Activated CD4-positive, alpha-beta T cell treated with anti-CD3 and anti-CD28 coated beads for 36 hours (primary cell): ENCODE data around the gene ENOPH1. TPM values are rescaled to one million over a fixed set of nuclear protein-coding genes. Genes with fewer than 3 reads are reported as not detected.
A peak's percentile ranks its signal among the peaks of the same experiment; 100 is the strongest.

Experiments
- ATAC-seq: fragments of 200-7000 bp; cut with Tn5 transposase; one replicate; pipeline ENCODE4 v1.10.0; 2021; ENCODE audit warnings: mild to moderate bottlenecking, moderate library complexity
- CTCF ChIA-PET: fragments of 350-600 bp; sonication (Branson Sonifier 250); formaldehyde crosslinking; loops from one replicate; lab custom pipeline; 2021; ENCODE audit warnings: antibody characterized with exemption; lab: Charles Lee
- POLR2A ChIA-PET: fragments of 350-600 bp; sonication (Branson Sonifier 250); formaldehyde crosslinking; loops from one replicate; lab custom pipeline; 2021; ENCODE audit warnings: antibody characterized with exemption, inconsistent platforms; lab: Charles Lee
- DNase-seq: peaks from one replicate; pipeline ENCODE4 v3.0.0-alpha.2; 2020
- H3K27ac Mint-ChIP-seq: one replicate; pipeline ENCODE4 v1.8.0; 2021; ENCODE audit warnings: mixed read lengths
- H3K27me3 Mint-ChIP-seq: one replicate; pipeline ENCODE4 v1.8.0; 2021; ENCODE audit warnings: mixed read lengths
- H3K36me3 Mint-ChIP-seq: one replicate; pipeline ENCODE4 v1.8.0; 2021; ENCODE audit warnings: low read depth, mixed read lengths
- H3K4me1 Mint-ChIP-seq: one replicate; pipeline ENCODE4 v1.8.0; 2021; ENCODE audit warnings: mixed read lengths
- H3K4me3 Mint-ChIP-seq: one replicate; pipeline ENCODE4 v1.8.0; 2021; ENCODE audit warnings: mild to moderate bottlenecking, moderate library complexity, mixed read lengths
- H3K9me3 Mint-ChIP-seq: one replicate; pipeline ENCODE4 v1.8.0; 2021; ENCODE audit warnings: low read depth, mixed read lengths
- intact Hi-C, 2 experiments: fragments of 100-400 bp; cut with DNase I in 1 of 2; cut with micrococcal nuclease in 1 of 2; formaldehyde crosslinking; loops; one replicate each; pipeline versions ENCODE4 v1.14.2 to v1.15.1; 2022 to 2024; cut with DNase I, micrococcal nuclease
- total RNA-seq, 2 experiments: library from RNA; stranded (reverse); gene quantifications; one replicate each; pipeline ENCODE4 v1.2.3, GENCODE V29; 2021

ENOPH1 gene
- total RNA-seq, 2 experiments from 2014 or later, result 60.1 to 81.8 TPM

GRCh38 chr4:82436780-82437179, 6.4 kb downstream of the ENOPH1 start:
- H3K36me3 Mint-ChIP-seq, result peaks cover 68% of the 10 kb centered on the region
- ChIA-PET POLR2A (interaction anchor here (0.6 to 0.9 kb wide), 2 partner anchors 8 to 111 kb away, joined by 4 to 9 read pairs; no protein-coding TSS in a partner anchor), CTCF (interaction anchor here (0.6 to 1.0 kb wide), 2 partner anchors 22 to 302 kb away, joined by 3 to 4 read pairs; no protein-coding TSS in a partner anchor)
- H3K4me3 Mint-ChIP-seq, result no peak overlapping the region
- intact Hi-C loops, result loop anchor here in 1 of 2 experiments (10.0 kb wide), 2 partner anchors 798 to 918 kb away; no protein-coding TSS in a partner anchor
- peaks cover 90% of the 10 kb centered on the region for H3K4me1 Mint-ChIP-seq
- ATAC-seq (no peak), DNase-seq (no peak)
- no peaks in the 10 kb centered on the region for H3K27me3 Mint-ChIP-seq
- H3K27ac Mint-ChIP-seq, result no peak overlapping the region
- no peaks in the 10 kb centered on the region for H3K9me3 Mint-ChIP-seq

GRCh38 chr4:82437285-82438005, 7.1 kb downstream of the ENOPH1 start:
- Mint-ChIP-seq H3K27me3 (no peaks in the 10 kb centered on the region), H3K36me3 (peaks cover 68% of the 10 kb centered on the region), H3K4me1 (peaks cover 86% of the 10 kb centered on the region), H3K27ac (peak overlapping the region; percentile 55), H3K9me3 (no peaks in the 10 kb centered on the region), H3K4me3 (no peak overlapping the region)
- DNase-seq (no peak), ATAC-seq (no peak)
- intact Hi-C loops, result loop anchor here in 1 of 2 experiments (10.0 kb wide), 2 partner anchors 797 to 917 kb away; no protein-coding TSS in a partner anchor
- ChIA-PET POLR2A (interaction anchor here (0.9 kb wide), 1 partner anchor 9 kb away, joined by 9 read pairs; no protein-coding TSS in a partner anchor), CTCF (interaction anchor here (0.6 to 2.8 kb wide), 3 partner anchors 8 to 301 kb away, joined by 3 to 14 read pairs (median 4); partner anchors contain the start of gene HNRNPDL)

DNA sequence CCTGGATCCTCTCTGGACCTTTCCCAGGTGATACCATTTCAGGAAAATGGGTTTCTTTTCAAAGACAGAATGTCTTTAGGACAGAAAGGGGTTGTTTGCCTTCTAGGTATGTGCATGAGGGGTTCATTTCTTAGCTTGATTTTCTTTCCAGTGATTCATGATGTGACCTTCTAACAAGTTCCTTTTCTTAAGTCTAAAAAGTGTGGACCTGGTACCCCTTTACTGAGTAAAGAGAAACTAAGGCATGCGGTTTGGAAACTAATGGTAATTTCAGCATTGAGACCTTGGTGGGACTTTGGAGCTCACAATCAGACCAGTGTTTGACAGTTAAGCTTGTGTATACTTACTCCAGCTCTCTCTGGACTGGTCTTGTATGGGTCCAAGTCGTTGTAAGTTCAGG, 8.7 kb downstream of the ENOPH1 start:
- POLR2A ChIA-PET, result interaction anchor here (0.6 to 1.5 kb wide), 2 partner anchors 10 to 15 kb away, joined by 3 read pairs; partner anchors contain the start of gene HNRNPDL
- DNase-seq (no peak), ATAC-seq (peak; percentile 37)
- H3K4me1 Mint-ChIP-seq, result peaks cover 72% of the 10 kb centered on the region
- intact Hi-C loops, result loop anchor here in 1 of 2 experiments (10.0 kb wide), 2 partner anchors 796 to 916 kb away; no protein-coding TSS in a partner anchor
- no peak overlapping the region for H3K4me3 Mint-ChIP-seq
- H3K9me3 Mint-ChIP-seq, result no peaks in the 10 kb centered on the region
- peaks cover 58% of the 10 kb centered on the region for H3K36me3 Mint-ChIP-seq
- H3K27ac Mint-ChIP-seq, result peak overlapping the region; percentile 43
- no peaks in the 10 kb centered on the region for H3K27me3 Mint-ChIP-seq
- CTCF ChIA-PET, result interaction anchor here (1.0 to 2.8 kb wide), 2 partner anchors 10 to 79 kb away, joined by 4 to 14 read pairs; partner anchors contain the start of gene HNRNPDL

DNA sequence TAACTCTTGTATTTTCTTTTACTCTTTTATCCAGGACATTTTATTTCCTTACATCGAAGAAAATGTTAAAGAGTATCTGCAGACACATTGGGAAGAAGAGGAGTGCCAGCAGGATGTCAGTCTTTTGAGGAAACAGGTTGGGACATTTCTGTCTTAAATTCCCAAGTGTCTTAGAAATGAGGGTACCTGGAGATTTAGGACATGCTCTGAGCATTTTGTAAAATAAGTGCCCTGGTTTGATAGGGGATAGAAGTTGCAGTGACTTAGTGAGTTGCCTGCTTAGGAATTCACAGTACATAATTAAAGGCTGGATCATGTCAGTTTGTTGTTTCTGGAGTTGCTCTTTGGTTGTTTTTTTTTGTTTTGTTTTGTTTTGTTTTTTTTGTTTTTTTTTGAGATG, 17.5 kb downstream of the ENOPH1 start:
- H3K4me1 Mint-ChIP-seq, result peaks cover 12% of the 10 kb centered on the region
- H3K36me3 Mint-ChIP-seq, result peaks cover 44% of the 10 kb centered on the region
- DNase-seq, result no peak
- H3K27me3 Mint-ChIP-seq, result no peaks in the 10 kb centered on the region
- H3K27ac Mint-ChIP-seq, result peak overlapping the region; percentile 19
- no peak for ATAC-seq
- ChIA-PET POLR2A (no interaction called here), CTCF (interaction anchor here (0.6 kb wide), 1 partner anchor 11 kb away, joined by 3 read pairs; no protein-coding TSS in a partner anchor)
- no peaks in the 10 kb centered on the region for H3K9me3 Mint-ChIP-seq
- intact Hi-C loops, result no loop called here
- H3K4me3 Mint-ChIP-seq, result no peak overlapping the region

DNA sequence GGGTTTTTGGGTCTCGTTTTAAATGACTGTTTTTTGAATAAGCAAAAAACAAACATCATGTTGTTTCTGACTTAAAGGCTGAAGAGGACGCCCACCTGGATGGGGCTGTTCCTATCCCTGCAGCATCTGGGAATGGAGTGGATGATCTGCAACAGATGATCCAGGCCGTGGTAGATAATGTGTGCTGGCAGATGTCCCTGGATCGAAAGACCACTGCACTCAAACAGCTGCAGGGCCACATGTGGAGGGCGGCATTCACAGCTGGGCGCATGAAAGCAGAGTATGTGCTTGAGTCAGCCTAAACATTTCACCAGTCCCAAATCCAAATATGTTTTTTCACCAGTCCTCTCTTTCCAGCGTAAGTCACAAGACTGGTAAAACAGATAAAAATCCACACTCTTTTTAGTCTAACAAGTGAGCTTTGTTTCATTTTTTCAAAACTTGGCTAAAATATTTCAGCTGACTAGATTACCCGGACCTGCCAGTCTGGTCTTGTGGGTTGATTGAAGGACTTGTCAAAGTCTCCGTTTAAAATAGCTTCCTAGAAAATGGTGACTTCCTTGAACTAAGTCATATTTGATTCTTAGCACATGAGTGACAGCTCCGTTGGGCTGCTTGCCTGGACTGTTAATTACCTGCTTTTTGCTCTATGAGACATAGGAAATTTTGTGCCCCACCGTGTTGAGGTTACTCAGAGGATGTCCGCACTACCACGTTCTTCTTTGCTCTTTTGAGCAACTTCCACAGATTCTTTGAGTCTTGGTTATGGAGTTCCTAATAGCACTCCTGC, 20.8 kb downstream of the ENOPH1 start:
- H3K27me3 Mint-ChIP-seq, result no peaks in the 10 kb centered on the region
- ChIA-PET CTCF (interaction anchor here (0.6 to 2.3 kb wide), 5 partner anchors 11 to 401 kb away, joined by 3 to 6 read pairs (median 4); no protein-coding TSS in a partner anchor), POLR2A (no interaction called here)
- peak overlapping the region; percentile 21 for H3K27ac Mint-ChIP-seq
- no peaks in the 10 kb centered on the region for H3K9me3 Mint-ChIP-seq
- DNase-seq (no peak), ATAC-seq (no peak)
- intact Hi-C loops, result no loop called here
- no peak overlapping the region for H3K4me3 Mint-ChIP-seq
- peaks cover 12% of the 10 kb centered on the region for H3K4me1 Mint-ChIP-seq
- H3K36me3 Mint-ChIP-seq, result peaks cover 53% of the 10 kb centered on the region

DNA sequence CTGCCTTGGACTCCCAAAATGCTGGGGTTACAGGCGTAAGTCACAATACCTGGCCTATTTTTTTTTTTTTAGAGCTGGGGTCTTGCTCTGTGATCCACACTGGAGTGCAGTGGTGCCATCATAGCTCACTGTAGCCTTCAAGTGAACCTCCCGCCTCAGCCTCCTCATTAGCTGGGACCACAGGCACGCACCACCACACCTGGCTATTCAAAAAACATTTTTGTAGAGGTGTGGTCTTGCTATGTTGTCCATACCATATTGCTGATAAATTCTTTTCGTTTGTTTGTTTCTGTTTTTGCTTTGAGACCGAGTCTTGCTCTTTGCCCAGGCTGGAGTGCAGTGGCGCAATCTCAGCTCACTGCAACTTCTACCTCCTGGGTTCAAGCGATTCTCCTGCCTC, 21.6 kb downstream of the ENOPH1 start:
- ChIA-PET CTCF (interaction anchor here (0.6 to 2.3 kb wide), 4 partner anchors 10 to 1189 kb away, joined by 3 to 6 read pairs (median 4); no protein-coding TSS in a partner anchor), POLR2A (interaction anchor here (0.6 kb wide), 1 partner anchor 19 kb away, joined by 4 read pairs; no protein-coding TSS in a partner anchor)
- Mint-ChIP-seq H3K27me3 (no peaks in the 10 kb centered on the region), H3K4me1 (peaks cover 12% of the 10 kb centered on the region), H3K27ac (no peak overlapping the region), H3K36me3 (peaks cover 59% of the 10 kb centered on the region), H3K9me3 (no peaks in the 10 kb centered on the region), H3K4me3 (no peak overlapping the region)
- no peak for ATAC-seq
- intact Hi-C loops, result no loop called here
- DNase-seq, result no peak

DNA sequence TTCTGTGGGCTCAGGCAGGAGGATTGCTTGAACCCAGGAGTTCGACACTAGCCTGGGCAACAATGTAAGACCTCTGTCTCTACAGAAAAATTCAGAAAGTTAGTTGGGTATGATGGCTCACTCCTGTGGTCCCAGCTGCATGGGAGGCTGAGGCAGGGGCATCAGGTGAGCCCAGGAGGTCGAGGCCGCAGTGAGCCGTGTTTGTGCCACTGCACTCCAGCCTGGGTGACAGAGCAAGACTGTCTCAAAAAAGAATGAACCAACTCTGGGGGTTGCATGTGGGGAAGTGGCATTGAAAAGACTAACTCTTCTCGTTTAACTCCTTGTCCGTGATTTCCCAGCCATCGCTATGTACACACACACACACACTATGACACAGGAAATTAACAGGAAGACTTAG, 26.9 kb downstream of the ENOPH1 start:
- Mint-ChIP-seq H3K36me3 (peaks cover 42% of the 10 kb centered on the region), H3K27ac (no peak overlapping the region), H3K9me3 (no peaks in the 10 kb centered on the region), H3K27me3 (no peaks in the 10 kb centered on the region), H3K4me3 (no peak overlapping the region), H3K4me1 (peaks cover 12% of the 10 kb centered on the region)
- CTCF ChIA-PET, result no interaction called here
- ATAC-seq, result no peak
- no peak for DNase-seq
- POLR2A ChIA-PET, result no interaction called here
- intact Hi-C loops, result no loop called here

- Mint-ChIP-seq H3K27ac (peak overlapping the region; percentile 51), H3K9me3 (no peaks in the 10 kb centered on the region), H3K4me3 (no peak overlapping the region), H3K36me3 (peaks cover 45% of the 10 kb centered on the region), H3K4me1 (peaks cover 13% of the 10 kb centered on the region), H3K27me3 (no peaks in the 10 kb centered on the region)
- ChIA-PET CTCF (interaction anchor here (0.6 to 4.9 kb wide), 3 partner anchors 11 to 280 kb away, joined by 3 to 43 read pairs (median 3); no protein-coding TSS in a partner anchor), POLR2A (no interaction called here)
- intact Hi-C loops, result no loop called here
- DNase-seq, result no peak
- ATAC-seq, result no peak
Measured at GRCh38 chr4:82458729-82459128, 28.3 kb downstream of the ENOPH1 start.

- Mint-ChIP-seq H3K9me3 (no peaks in the 10 kb centered on the region), H3K36me3 (peaks cover 45% of the 10 kb centered on the region), H3K4me1 (peaks cover 10% of the 10 kb centered on the region), H3K4me3 (no peak overlapping the region), H3K27ac (no peak overlapping the region), H3K27me3 (no peaks in the 10 kb centered on the region)
- no peak for DNase-seq
- POLR2A ChIA-PET, result no interaction called here
- CTCF ChIA-PET, result interaction anchor here (0.6 to 4.9 kb wide), 10 partner anchors 9 to 281 kb away, joined by 3 to 43 read pairs (median 5); no protein-coding TSS in a partner anchor
- intact Hi-C loops, result loop anchor here (1.0 to 10.0 kb wide), 3 partner anchors 278 to 1183 kb away; partner anchors contain the start of gene COQ2 (in 1 of the 2)
- no peak for ATAC-seq
Measured at GRCh38 chr4:82461710-82462109, 31.3 kb downstream of the ENOPH1 start.

DNA sequence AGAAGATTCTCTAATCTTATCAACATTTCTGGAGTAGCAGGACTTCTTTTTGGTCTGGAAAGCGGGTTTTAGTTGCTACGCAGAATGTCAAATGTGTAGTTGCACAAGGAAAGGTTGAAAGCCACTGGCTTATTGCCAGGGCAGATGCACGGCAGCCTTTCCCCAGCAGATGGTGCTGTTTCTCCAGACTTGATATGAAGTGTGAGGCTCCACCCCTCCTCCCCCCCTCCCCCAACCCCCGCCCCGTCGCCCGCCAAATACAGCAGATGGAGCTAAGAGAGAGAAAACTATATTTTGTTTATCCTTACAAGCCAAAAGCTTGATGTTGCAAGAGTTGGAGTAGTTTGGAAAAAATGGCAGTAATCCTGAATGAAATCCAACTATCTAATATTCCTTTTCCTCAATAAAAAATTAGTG, 32.0 kb downstream of the ENOPH1 start:
- no peaks in the 10 kb centered on the region for H3K9me3 Mint-ChIP-seq
- H3K27ac Mint-ChIP-seq, result no peak overlapping the region
- no peaks in the 10 kb centered on the region for H3K27me3 Mint-ChIP-seq
- peaks cover 9% of the 10 kb centered on the region for H3K4me1 Mint-ChIP-seq
- DNase-seq (peak; percentile 93), ATAC-seq (peak; percentile 95)
- H3K36me3 Mint-ChIP-seq, result peaks cover 43% of the 10 kb centered on the region
- H3K4me3 Mint-ChIP-seq, result no peak overlapping the region
- intact Hi-C loops, result loop anchor here (1.0 to 10.0 kb wide), 3 partner anchors 277 to 1182 kb away; partner anchors contain the start of gene COQ2 (in 1 of the 2)
- ChIA-PET POLR2A (no interaction called here), CTCF (interaction anchor here (1.0 to 4.9 kb wide), 8 partner anchors 9 to 276 kb away, joined by 3 to 43 read pairs (median 5); no protein-coding TSS in a partner anchor)
